DMS153 treated with DMSO at 0.1 percent for 48 hours (cell line): ENCODE measurements around the gene MAGED1.
"Not testable (repeated sequence)": the region's sequence is repeated elsewhere in the genome, so short reads cannot be mapped to it uniquely, and the experiment has no call there.

Source experiments
- DNase-seq: peaks from one replicate; lab custom pipeline; 2025; ENCODE audit not compliant: unreplicated experiment; lab: John Stamatoyannopoulos, UW

Gene MAGED1

GRCh38 chrX:51893931-51894696 is 691 bp downstream of the MAGED1 start:
- DNase-seq, result no peak

- no peak for DNase-seq
These were observed 1.4 kb downstream of the MAGED1 start for GRCh38 chrX:51894697-51895336.

GRCh38 chrX:51896626-51897025 is 3.2 kb downstream of the MAGED1 start:
- DNase-seq, result no peak

GRCh38 chrX:51899741-51900140 is 6.3 kb downstream of the MAGED1 start:
- DNase-seq, result no peak

- no peak for DNase-seq
These were observed 9.2 kb downstream of the MAGED1 start for GRCh38 chrX:51902510-51903050.

- DNase-seq, result not testable (repeated sequence)
These were observed 11.7 kb downstream of the MAGED1 start for GRCh38 chrX:51905152-51905551.

GRCh38 chrX:51905711-51906110 is 12.3 kb downstream of the MAGED1 start:
- DNase-seq, result no peak

GRCh38 chrX:51917604-51918003 is 24.2 kb downstream of the MAGED1 start:
- no peak for DNase-seq

GRCh38 chrX:51922561-51922960 is 29.1 kb downstream of the MAGED1 start:
- no peak for DNase-seq

GRCh38 chrX:51931566-51932150 is 38.2 kb downstream of the MAGED1 start:
- DNase-seq, result no peak
